NCI-H1436 (cell line): Measurements from ENCODE around the gene SENP1.

ENCODE experiments used
- DNase-seq: peaks from one replicate; lab custom pipeline; 2025; lab: John Stamatoyannopoulos, UW

The SENP1 gene

DNA sequence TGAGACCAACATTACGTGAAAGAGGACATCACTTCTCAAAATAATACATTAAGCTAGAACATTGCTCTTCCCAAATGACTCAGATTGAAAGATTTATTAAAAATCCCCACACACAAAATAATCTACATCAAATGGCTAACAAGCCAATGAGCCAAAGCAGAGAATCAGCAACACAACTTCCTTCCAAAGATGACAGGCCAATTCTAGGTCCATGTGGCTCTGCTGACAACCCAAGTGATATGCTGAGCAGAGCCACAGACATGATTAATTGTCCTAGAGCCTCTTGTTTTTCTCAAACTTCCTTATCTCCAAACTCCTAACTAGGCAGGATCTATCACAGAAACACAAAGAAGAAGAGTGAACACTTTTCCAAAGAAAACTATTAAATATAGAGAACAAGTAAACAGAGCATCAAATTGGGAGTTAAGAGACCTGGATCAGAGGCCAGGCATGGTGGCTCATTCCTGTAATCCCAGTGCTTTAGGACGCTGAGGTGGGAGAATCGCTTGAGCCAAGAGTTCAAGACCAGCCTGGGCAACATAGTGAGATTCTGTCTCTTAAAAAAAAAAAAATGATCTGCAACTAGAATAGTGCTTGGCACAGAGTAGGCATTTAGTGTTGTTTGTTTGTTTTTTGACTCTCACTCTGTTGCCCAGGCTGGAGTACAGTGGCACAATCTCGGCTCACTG, 38.5 kb downstream of the SENP1 start:
- no peak for DNase-seq

DNA sequence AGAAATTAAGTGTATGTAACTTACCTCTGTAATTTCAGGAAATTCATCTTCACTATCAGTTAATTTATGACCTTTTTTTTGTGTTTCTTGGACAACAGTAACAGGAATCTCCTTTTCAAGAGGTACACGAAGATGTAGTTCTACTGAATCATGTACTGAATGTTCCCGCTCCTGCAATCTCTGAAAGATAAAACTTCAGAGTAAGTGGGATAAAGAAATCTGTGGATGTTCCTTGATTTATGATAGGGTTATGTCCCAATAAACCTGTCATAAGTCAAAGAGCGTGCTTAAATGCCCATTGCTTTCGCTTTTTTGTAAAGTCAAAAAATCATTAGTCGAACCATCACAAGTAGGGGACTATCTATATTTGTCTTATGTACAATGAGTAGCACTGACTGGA, 40.8 kb downstream of the SENP1 start:
- no peak for DNase-seq

DNA sequence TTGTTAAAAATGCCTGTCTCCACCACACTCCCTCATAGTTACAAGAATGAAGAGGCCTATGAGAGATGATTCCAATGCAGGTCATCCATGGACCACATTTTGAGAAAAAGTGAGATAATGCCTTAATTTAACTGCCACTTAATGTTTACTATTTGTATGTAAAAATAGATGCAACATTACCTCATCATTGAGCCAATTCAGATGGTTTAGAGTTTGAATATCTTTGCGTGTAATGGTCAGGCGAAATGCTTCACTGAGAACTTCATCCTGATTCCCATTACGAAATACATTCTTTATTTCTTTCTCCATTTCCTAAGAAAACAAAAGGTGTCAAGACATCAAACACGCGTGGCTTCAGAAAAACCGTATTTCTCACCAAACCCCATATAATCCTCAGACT, 42.3 kb downstream of the SENP1 start:
- DNase-seq: no peak

DNA sequence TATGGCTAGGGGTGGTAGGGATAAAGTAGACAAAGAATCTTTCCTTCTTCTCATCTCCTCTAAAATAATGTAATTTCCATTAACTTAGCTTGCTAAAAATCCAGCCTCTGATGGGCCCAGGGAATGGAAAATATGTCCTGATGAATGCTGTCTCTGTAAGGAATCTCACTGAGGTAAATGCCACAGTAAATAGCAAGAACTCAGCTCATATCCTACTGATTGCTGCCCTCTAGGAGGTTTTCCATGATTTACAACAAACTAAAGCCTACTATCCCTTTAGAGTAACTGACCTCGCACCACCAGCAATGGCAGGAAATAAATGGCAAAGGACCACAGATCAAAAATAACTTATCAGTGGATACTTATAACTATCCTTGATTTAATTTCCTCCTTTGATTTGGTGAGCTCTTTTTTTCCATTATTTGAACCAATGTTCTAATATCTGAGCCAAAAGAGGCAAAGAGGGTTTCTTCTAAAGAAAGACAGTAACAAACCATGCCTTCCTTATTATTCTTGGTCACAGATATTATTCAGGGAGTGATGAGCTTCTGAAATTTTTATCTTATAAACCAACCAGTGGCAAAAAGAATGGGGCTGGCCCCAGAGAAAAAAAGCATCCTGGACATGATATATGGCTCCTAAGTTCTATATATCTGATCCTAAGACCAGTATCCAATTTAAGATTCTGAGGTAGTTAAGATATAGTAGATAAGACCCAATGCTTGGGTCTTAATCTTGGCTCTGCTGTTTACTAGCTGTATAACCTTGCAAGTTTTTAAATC, 43.8 kb downstream of the SENP1 start:
- DNase-seq: no peak

DNA sequence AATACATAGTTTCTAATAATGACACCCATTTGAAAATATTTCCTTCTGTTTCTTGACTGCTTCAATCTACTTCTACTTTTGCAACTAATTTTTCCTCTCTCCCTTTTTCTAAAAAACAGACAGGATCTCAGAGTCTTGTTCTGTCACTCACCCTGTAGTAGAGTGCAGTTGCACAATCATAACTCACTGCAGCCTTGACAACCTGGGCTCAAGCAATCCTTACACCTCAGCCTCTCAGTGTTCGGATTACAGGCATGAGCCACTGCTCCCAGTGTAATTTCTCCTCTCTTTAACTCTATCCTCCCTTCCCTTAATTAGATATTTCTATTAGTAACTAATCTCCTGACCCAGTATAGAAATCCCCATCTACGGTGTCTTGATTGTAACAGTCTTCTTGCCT, 45.4 kb downstream of the SENP1 start:
- DNase-seq: no peak

DNA sequence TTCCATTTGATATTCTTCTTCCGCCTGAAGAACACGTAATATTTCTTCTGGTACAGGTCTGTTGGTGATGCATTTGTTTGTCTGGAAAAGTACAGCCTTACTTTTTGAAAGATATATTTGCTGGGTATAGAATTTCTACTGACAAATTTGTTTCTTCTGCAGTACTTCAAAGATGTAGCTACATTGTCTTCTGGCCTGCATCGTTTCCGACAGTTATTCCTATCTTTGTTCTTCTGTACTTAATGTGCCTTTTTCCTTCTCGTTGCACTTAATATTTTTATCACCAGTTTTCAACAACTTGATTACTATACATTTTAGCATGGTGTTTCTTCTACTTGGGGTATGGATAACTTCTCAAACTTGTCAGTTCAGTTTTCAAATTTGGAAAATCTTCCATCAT, 47.1 kb downstream of the SENP1 start:
- no peak for DNase-seq

DNA sequence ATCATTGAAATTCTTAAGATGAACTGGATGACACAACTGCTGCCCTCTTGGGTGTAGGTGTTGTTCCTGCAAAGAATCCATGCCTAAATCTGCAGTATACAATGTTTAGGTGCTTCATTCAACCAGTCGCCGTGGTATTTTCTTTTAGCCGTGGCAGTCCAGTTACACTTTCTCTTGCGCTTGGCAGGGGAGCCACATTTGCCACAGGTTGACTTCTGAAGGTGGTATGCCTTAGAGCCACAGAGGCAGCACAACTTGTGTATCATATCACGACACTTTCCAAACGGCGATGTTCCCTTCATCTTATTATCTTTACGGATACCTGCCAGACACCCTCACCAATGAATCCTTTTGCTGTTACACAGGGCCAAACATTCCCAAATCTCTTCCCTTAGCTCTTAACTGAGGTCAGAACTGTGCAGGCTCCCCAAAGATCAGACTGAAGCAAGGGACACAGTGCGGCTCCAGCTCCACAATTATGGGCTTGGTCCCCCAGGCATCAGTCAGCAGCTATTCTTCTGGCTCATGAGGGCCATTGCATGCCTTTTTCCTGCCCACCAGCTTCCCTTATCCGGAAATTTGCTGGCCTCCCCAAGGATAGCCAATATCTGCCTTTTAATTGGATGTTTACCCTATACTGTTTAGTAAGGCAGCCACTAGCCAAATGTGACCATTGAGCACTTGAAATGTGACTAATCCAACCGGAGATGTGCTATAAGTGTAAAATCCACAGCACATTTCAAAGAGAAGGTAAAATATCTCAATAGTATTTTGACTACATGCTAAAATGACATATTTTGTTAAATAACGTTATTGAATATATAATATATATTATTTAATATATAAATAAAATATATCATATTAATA, 50.7 kb downstream of the SENP1 start:
- no peak for DNase-seq

DNA sequence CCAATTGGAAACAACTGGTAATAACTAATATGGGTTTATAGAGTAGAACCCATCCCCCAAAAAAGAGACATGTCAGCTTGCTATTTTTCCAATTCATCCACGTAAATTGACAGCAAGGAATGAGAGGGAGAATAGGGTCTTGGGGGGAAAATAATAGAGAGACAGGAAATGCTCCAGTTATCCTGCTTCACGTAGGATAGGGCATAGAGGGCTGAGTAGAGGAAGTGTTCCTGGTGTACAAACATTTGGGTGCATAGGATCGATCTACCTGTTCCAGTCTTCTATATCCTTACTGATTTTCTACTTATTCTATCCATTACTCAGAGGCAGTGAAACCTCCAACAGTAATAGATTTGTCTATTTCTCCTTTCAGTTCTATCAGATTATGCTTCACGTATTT, 52.0 kb downstream of the SENP1 start:
- no peak for DNase-seq

DNA sequence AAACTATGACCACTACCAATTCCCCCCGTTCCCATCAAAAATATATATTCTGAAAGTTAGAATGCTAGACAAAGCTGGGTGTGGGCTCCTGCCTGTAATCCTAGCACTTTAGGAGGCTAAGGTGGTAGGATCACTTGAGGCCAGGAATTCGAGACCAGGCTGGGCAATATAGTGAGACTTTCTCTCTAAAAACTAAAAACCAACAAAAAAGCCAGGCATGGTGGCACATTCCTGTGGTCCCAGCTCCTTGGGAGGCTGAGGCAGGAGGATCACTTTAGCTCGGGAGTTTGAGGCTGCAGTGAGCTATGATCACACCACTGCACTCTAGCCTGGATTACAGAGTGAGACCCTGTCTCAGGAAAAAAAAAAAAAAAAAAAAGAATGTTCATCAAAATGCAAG, 52.8 kb downstream of the SENP1 start:
- DNase-seq: no peak

DNA sequence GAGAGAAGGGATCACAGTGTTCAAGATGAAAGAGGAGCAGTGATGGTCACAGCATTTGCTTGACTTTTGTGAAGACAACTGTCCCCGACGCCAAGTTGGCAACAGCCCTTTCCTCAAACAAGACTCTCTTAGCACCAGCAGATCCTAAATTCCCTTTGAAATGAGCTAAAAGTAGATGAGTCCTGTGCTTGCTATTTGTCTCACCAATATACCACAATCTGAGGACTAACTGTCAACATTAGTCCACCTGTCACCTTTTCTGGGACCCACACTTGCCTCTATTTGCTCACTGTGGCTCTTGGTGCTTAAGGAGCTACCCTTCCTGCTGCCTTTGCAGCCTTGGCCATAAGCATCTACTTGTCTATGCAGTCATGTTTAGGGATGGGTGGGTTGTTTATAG, 54.2 kb downstream of the SENP1 start:
- no peak for DNase-seq

DNA sequence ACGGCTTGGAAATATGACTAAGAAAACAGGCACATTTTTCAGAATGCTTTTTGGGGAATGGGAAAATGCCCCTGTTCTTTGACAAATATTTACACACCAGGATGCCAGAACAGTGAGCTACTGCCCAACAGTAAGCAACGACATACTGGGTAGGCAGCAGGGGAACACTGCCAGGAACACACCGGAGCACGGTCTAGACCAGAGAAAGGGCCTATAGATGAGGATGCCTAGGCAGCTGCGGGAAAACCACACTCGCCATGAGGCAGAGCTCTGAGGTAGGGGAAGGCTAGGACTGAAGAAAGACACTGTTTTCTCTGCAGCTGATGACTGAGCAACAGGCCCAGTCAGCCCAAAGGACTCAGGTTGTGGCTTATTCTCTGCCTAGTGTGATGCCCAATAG, 55.7 kb downstream of the SENP1 start:
- no peak for DNase-seq

DNA sequence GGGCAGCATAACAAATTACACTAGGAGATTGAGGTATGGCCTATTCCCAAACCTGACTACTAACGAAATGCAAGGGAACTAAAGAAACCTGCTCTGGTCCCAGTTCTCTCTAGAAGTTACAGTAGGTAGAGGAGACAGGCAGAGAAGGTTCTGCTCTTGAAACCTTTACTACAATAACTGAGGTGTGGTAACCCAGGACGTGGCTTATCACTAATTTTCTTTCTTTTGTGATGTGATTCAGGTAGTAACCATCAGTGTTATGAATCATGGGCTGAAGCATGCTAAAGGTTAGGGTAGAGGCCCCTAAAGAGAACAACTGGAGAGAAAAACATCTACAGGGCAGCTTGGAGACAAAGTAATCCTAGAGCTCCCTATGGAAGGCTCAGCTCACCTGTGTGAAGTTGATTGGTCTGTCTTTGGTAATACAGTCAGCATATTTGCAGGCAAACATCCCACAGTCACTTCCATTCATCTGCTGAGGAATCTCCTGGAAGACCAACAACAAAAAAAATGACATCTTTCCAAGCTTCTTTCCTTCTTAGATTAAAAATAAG, 59.8 kb downstream of the SENP1 start:
- DNase-seq: no peak

DNA sequence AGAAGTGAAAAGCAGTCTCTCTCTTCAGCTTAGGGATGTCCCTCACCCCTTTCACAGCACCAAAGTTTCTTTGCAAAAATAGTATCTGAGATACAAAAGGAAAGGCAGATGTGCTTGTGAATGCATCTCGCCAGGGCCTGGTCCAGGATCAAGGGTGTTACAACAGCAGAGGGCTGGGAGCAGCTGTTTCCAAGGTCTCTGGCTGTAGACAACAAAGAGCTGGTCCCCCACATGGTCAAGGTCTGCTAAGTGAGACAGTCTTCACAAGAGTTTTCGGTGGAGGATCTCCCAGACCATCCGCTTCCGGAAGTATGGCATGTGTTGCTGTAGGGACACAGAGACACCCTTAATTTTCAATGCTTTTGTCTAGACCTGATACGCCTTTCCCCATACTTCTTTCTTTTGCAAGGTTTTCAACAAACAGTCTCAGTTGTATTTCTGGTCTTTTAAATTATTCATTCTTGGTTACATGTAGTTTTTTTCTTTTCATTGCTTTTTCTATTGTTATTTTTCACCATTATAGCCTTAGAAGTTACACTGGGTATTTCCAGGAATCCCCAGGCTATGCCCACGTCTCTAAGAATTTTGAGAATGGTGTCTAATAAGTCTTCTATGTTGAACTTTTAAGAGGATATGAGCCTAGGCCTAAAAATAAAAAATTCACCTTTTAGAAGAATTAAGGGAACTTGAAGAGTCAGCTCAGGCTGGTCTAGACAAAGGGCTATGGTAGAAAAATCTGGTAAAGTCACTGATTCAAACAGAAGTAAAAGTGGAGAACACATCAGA, 60.6 kb downstream of the SENP1 start:
- no peak for DNase-seq

DNA sequence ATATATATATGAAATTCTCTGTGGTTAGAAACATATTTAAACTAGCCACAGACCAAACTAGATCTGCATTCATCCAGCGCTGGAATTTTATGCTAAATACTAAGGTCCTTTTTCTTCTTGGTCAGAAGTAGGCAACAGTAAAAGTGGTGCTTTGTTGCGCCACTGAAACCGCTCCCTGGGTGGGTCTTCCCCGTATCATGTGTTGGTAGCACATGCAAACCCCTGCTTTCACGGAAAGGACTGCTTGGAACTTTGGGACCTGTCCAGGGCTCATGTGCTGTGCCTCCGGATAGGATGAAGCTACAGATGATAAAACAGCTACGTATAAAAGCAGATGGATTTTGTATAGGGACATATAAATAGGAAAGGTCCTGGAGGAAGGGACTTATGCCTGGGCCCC, 61.5 kb downstream of the SENP1 start:
- DNase-seq: no peak

DNA sequence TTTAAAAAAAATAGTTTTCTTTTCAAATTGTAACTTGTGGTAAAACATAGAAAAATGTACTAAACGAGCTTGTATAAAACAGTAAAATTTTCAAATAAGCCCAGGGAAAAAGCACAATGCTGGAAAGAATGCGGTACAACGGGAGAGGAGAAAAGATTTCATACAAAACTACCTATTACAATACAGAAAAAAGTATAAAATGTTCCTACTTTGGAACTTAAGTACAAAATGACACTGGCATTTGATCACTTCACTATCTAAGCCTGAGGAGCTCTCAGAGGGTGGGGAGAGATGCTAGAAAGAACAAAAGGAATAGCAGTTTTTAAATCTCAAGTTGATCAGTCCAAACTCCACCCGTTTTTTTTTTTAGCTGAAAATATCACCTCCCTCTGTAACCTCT, 62.1 kb downstream of the SENP1 start:
- DNase-seq: no peak

DNA sequence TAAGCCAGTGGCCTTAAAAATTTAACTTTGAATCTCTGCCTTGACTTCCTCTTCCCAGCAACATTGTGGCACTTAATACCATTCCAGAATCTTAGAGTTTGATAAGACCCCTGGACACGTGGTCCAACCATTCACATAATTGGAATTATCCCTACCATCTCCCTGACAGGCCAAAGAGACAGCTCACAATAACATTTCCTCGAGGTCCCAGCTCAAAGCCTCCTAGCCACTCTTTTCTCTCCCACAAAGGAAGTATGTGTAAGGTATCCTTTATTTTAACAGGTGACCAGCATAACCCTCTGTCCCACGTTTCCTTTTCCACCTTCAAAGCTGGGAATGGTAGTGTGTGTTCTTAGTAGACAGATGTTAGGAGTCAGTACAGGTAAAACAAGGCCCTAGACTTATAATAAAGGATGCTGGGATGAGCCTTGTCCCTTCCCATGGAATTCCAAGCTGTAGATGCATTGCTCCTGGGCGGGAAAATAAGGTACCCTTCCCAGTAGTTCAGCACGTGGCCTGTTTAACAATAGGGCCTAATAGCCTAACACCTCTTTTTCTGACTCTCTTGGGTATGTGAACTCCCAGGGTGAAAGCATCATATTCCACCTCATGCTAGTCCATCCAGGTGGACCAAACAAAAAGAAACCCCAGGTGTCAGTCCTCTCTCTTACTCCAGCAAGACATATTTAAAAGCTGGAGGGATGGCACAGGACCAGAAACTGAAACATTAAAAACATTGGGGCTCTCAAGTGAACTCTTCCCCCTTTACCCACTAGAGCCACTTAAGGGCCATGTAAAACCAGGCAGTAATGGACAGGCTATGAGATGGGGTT, 64.1 kb downstream of the SENP1 start:
- no peak for DNase-seq

DNA sequence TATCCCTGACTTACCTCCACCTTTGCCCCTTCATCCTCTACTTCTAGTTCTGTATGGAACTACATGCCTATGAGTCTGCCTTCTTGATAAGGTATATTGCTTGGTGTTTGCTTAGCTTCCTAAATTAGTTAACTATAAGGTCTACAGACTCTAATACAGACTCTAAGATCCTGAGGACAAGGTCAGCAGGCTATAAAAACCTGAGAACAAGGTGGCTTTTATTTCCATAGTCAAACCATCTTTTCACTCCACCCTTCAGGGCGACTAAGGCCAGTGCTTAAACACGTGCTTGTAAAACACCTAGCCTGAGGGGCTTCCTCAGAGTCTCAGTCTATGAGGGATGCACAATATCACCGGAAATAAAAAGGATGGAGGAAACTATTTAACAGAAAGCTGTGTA, 65.5 kb downstream of the SENP1 start:
- no peak for DNase-seq

DNA sequence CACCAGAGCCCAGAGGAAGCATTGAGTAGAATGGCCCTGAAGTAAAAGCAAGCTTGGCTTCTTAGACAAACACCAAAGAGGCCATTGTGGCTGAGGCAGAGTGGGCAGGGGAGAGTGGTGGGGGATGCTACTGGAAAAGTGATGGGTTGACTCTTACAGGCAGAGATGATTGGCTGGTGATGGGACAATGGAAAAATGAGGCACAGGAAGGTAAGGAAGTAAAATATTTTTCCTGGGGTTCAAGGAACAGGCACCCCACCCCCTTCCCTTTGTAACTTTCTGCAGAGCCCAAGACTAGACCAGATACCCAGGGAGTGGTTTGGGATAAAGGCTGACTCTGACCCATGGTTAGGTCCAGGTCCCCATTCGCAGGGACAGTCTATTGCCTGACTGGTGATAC, 66.7 kb downstream of the SENP1 start:
- DNase-seq: no peak

DNA sequence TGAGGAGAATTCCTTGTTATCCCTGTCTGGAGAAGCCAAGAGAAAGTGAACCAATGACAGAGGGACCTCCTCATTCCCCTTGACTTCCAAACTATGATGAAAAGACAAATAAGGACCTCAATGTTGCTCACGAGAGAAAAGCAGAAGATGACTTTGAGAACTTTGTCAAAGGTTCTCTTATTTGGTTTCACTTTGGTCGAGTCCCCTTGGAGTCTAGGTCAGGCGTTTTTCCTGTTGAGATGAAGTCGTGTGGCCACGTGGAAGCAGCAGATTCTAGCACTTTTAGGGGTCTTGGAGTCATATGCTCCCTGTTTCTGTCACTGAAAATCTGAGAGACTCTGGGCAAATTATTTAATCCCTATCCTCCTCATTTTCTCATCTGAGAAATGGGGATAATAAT, 67.8 kb downstream of the SENP1 start:
- DNase-seq: no peak

DNA sequence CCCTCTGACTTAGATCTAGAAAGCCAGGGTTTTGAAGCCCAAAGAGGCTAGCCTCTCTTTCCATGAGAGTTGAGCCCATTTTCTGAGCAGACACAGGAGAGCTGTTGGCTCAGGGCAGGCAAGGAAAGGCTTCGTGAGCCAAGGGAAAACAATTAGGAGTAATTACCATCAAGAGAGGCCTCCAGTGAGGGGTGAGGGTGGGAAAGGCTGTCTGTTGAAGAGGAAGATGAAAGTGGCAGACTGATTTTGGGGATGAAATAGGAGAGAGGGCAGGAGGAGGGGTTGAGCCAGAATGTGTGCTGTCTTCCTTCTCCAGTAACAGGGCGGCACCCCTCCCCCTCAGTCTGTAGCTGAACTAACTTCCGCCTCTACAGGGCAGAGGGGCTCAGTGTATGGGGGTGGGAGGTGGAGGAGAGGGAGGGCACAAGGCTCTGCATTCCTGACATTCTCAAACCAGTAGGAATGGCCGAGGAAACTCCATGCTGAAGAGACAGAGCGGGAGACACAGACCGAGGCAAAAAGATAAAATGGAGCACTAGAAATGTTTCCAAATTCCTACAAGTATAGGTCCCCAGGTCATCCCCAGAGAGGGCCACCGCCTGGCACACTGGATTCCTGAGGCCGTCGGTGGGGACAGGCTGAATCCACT, 68.5 kb downstream of the SENP1 start:
- no peak for DNase-seq
